HepG2 (cell line): ENCODE measurements around the gene NWD2.

Source experiments
- CTCF ChIP-seq: sonication (generic); formaldehyde crosslinking; IDR thresholded peaks from 2 replicates; pipeline ENCODE4 v1.5.0; 2020; ENCODE audit warnings: mild to moderate bottlenecking, missing genetic modification reagents, moderate library complexity
- MXD4 ChIP-seq: IDR thresholded peaks from 2 replicates; pipeline ENCODE4 v1.6.1; 2016; ENCODE audit warnings: mild to moderate bottlenecking, missing biosample characterization, missing genetic modification reagents
- NR3C1 ChIP-seq: sonication (generic); formaldehyde crosslinking; IDR thresholded peaks from 2 replicates; pipeline ENCODE4 v1.4.0; 2020; ENCODE audit warnings: missing genetic modification reagents
- TCF7L2 ChIP-seq: IDR thresholded peaks from 2 replicates; pipeline ENCODE4 v1.6.1; 2011; ENCODE audit warnings: mild to moderate bottlenecking, low read depth, low read length, moderate library complexity

GRCh38 chr4:37392521-37393255 is 148.1 kb downstream of the NWD2 start:
- TF ChIP-seq TCF7L2: no peak
- TF ChIP-seq CTCF (CRISPR knock-in tag): no peak
- TF ChIP-seq NR3C1: no peak
- no peak for TF ChIP-seq MXD4 (CRISPR knock-in tag)
